PC-9 (cell line): Measurements from ENCODE around the gene MAP4K5.

ENCODE experiments used
- CTCF ChIP-seq: fragments of 200-600 bp; sonication (generic); conservative IDR thresholded peaks from 2 replicates; pipeline ENCODE4 v1.6.1; 2017; ENCODE audit warnings: mixed run types, antibody characterized with exemption, mild to moderate bottlenecking, moderate library complexity
- EZH2 ChIP-seq: fragments of 200-600 bp; sonication (generic); IDR thresholded peaks from 2 replicates; pipeline ENCODE4 v1.8.0; 2017; ENCODE audit warnings: antibody characterized with exemption, low read depth

- TF ChIP-seq CTCF (no peak), EZH2 (no peak)
Observed at GRCh38 chr14:50381008-50381407, 151.4 kb downstream of the MAP4K5 start.
